ENCODE data around the gene RABGAP1L.
A peak's percentile ranks its signal among the peaks of the same experiment; 100 is the strongest.

Gene RABGAP1L

GRCh38 chr1:174713796-174714195 is 554.5 kb downstream of the RABGAP1L start:
- no peak for DNase-seq (ENCODE audit: insufficient read length, low spot score)
- no peak for FAIRE-seq
- no peak for TF ChIP-seq CTCF (IDR thresholded peaks at IDR 0.05; ENCODE audit: insufficient read depth, missing control alignments)

GRCh38 chr1:174719194-174719593 is 559.9 kb downstream of the RABGAP1L start:
- no peak for TF ChIP-seq CTCF (IDR thresholded peaks at IDR 0.05; ENCODE audit: insufficient read depth, missing control alignments)
- FAIRE-seq (no peak), DNase-seq (ENCODE audit: insufficient read length, low spot score) (no peak)

GRCh38 chr1:174720618-174721017 is 561.3 kb downstream of the RABGAP1L start:
- FAIRE-seq (no peak), DNase-seq (ENCODE audit: insufficient read length, low spot score) (no peak)
- TF ChIP-seq CTCF (IDR thresholded peaks at IDR 0.05; ENCODE audit: insufficient read depth, missing control alignments) = no peak

- no peak for FAIRE-seq
- DNase-seq (ENCODE audit: insufficient read length, low spot score) = no peak
- TF ChIP-seq CTCF (IDR thresholded peaks at IDR 0.05; ENCODE audit: insufficient read depth, missing control alignments) = no peak
Measured at GRCh38 chr1:174721246-174721645, 561.9 kb downstream of the RABGAP1L start.

GRCh38 chr1:174723816-174724215 is 564.5 kb downstream of the RABGAP1L start:
- FAIRE-seq (no peak), DNase-seq (ENCODE audit: insufficient read length, low spot score) (no peak)
- no peak for TF ChIP-seq CTCF (IDR thresholded peaks at IDR 0.05; ENCODE audit: insufficient read depth, missing control alignments)

GRCh38 chr1:174724219-174724618 is 564.9 kb downstream of the RABGAP1L start:
- FAIRE-seq = peak; percentile 55

More at GRCh38 chr1:174724219-174724618, 564.9 kb downstream of the RABGAP1L start:
- no peak for TF ChIP-seq CTCF (IDR thresholded peaks at IDR 0.05; ENCODE audit: insufficient read depth, missing control alignments)
- DNase-seq (ENCODE audit: insufficient read length, low spot score) = no peak
